Measurements from ENCODE around the gene GNMT. TPM values are rescaled to one million over a fixed set of nuclear protein-coding genes. Genes with fewer than 3 reads are reported as not detected.

Gene GNMT
- total and polyA plus RNA-seq, 9 of the 15 experiments (the other 6 are each of a cell fraction or from before 2014, with no cell fraction given) = 0.11 to 0.29 (median 0.15) TPM; not detected in 6

- no peak overlapping the region for H3K9ac ChIP-seq (ENCODE audit: insufficient read depth in 1 of 2, low read depth in 2 of 2, low read length in 2 of 2)
- H2AFZ ChIP-seq (ENCODE audit: low read depth, low read length) = no peak overlapping the region
- BruUV-seq (replicated peaks) = no TSS peak
- no peak overlapping the region for H3K4me2 ChIP-seq (ENCODE audit: insufficient read depth, low read length)
- peaks cover 40% of the 10 kb centered on the region for H3K79me2 ChIP-seq (ENCODE audit: control insufficient read depth, insufficient read depth, low read length)
- H3K27ac ChIP-seq (ENCODE audit: extremely low read depth, low read depth, low read length) = no peak overlapping the region
- WGBS (ENCODE audit: insufficient coverage, low coverage, missing lambda C conversion rate) = 84% methylated on average over 3 of the region's 3 CpGs
- DNase-seq (ENCODE audit: extremely low read depth in 1 of 4, low spot score in 3 of 4) (no peak), FAIRE-seq (no peak), ATAC-seq (no peak)
- H4K20me1 ChIP-seq (replicated peaks; ENCODE audit: control insufficient read depth, insufficient read depth, low read length) = peaks cover 5% of the 10 kb centered on the region; the same call in 1 of the 2 replicates
- intact Hi-C loops (cut with micrococcal nuclease) = no loop called here
- H3K36me3 ChIP-seq (ENCODE audit: control insufficient read depth, insufficient read depth, low read length) = peaks cover 49% of the 10 kb centered on the region
- ChIA-PET CTCF (ENCODE audit: low intra/inter-chr PET ratio) (no interaction called here), POLR2A (interaction anchor here (0.6 to 3.4 kb wide), 8 partner anchors 9 to 864 kb away, joined by 3 to 22 read pairs (median 3); partner anchors contain the start of gene PPP2R5D)
- in situ Hi-C loops (cut with MboI) = no loop called here
- no peaks in the 10 kb centered on the region for H3K9me1 ChIP-seq (ENCODE audit: control insufficient read depth, insufficient read depth, low read length)
- peaks cover 30 to 38% of the 10 kb centered on the region in 2 experiments for H3K4me1 ChIP-seq (replicated peaks in 1 of 2; ENCODE audit: control insufficient read depth in 2 of 2, insufficient read depth in 2 of 2, low read length in 2 of 2)
- H3K4me3 ChIP-seq = no peak overlapping the region
- H3K27me3 ChIP-seq (ENCODE audit: control insufficient read depth in 2 of 2, insufficient read depth in 2 of 2, low read length in 2 of 2) = no peaks in the 10 kb centered on the region
- no peak for TF ChIP-seq CBX3 (IDR thresholded peaks at IDR 0.05; ENCODE audit: borderline replicate concordance in 1 of 2, low read length in 2 of 2)
- peak; percentile 2 for TF ChIP-seq POLR2B (IDR thresholded peaks at IDR 0.05; ENCODE audit: low read depth, partially characterized antibody)
- no peak for TF ChIP-seq THRA (IDR thresholded peaks at IDR 0.05)
- no peak for TF ChIP-seq MTA1 (IDR thresholded peaks at IDR 0.05; ENCODE audit: borderline replicate concordance)
- no peak for TF ChIP-seq ZNF311 (CRISPR knock-in tag; IDR thresholded peaks at IDR 0.05)
- TF ChIP-seq HIVEP1 (CRISPR knock-in tag; IDR thresholded peaks at IDR 0.05) = no peak
- no peak for TF ChIP-seq TRIM28 (IDR thresholded peaks at IDR 0.05)
- no peaks in the 10 kb centered on the region for H3K9me3 ChIP-seq (replicated peaks; ENCODE audit: control insufficient read depth, insufficient read depth, low read depth, low read length)
Observed at GRCh38 chr6:42973926-42974325, 13.4 kb downstream of the GNMT start.

All from K562 (cell line).